NCI-H2107 (cell line): ENCODE data around the gene LCN15.
"Not testable (repeated sequence)": the region's sequence is repeated elsewhere in the genome, so short reads cannot be mapped to it uniquely, and the experiment has no call there.

Source experiments
- DNase-seq: peaks from one replicate; lab custom pipeline; 2025; lab: John Stamatoyannopoulos, UW

Gene LCN15

GRCh38 chr9:136775191-136775590 lies 10.9 kb upstream of the LCN15 start:
- no peak for DNase-seq

- no peak for DNase-seq
Observed at GRCh38 chr9:136774416-136775045, 10.2 kb upstream of the LCN15 start.

GRCh38 chr9:136773386-136774044 lies 9.2 kb upstream of the LCN15 start:
- DNase-seq, result no peak

GRCh38 chr9:136771907-136772415 lies 7.6 kb upstream of the LCN15 start:
- DNase-seq, result no peak

- DNase-seq, result no peak
Observed at GRCh38 chr9:136769710-136770191, 5.4 kb upstream of the LCN15 start.

GRCh38 chr9:136766410-136767120 lies 2.2 kb upstream of the LCN15 start:
- peak; percentile 30 for DNase-seq

- DNase-seq, result not testable (repeated sequence)
Observed at GRCh38 chr9:136765745-136766409, 1.6 kb upstream of the LCN15 start.

- no peak for DNase-seq
Observed at GRCh38 chr9:136765041-136765440, 723 bp upstream of the LCN15 start.

- DNase-seq, result no peak
Observed at GRCh38 chr9:136763649-136764035, 676 bp downstream of the LCN15 start.

GRCh38 chr9:136762915-136763648 lies 1.2 kb downstream of the LCN15 start:
- no peak for DNase-seq

GRCh38 chr9:136762221-136762691 lies 2.1 kb downstream of the LCN15 start:
- DNase-seq, result no peak

- no peak for DNase-seq
Observed at GRCh38 chr9:136761545-136761981, 2.8 kb downstream of the LCN15 start.

GRCh38 chr9:136760834-136761544 lies 3.3 kb downstream of the LCN15 start:
- DNase-seq, result not testable (repeated sequence)

- DNase-seq, result no peak
Observed at GRCh38 chr9:136760424-136760823, 3.9 kb downstream of the LCN15 start.

- no peak for DNase-seq
Observed at GRCh38 chr9:136759436-136760325, 4.6 kb downstream of the LCN15 start.

GRCh38 chr9:136759001-136759400 lies 5.3 kb downstream of the LCN15 start:
- DNase-seq, result no peak

- DNase-seq, result no peak
Observed at GRCh38 chr9:136757751-136758140, 6.6 kb downstream of the LCN15 start.

- no peak for DNase-seq
Observed at GRCh38 chr9:136757328-136757727, 7.0 kb downstream of the LCN15 start.

GRCh38 chr9:136756836-136757235 lies 7.5 kb downstream of the LCN15 start:
- DNase-seq, result no peak

GRCh38 chr9:136756134-136756438 lies 8.2 kb downstream of the LCN15 start:
- no peak for DNase-seq
